K562 (cell line): ENCODE measurements around the gene FRMD4B.

Experiments
- CTCF ChIP-seq, 3 experiments: IDR thresholded peaks in 2 of 3; conservative IDR thresholded peaks in 1 of 3; 2 replicates each; pipeline ENCODE4 v1.5.1; 2011 to 2012; ENCODE audit warnings: low read length in 3 of 3, mild to moderate bottlenecking in 3 of 3, control low read depth in 2 of 3, improper control_type of control experiment in 1 of 3, inconsistent platforms in 1 of 3, low read depth in 1 of 3, mixed read lengths in 1 of 3, moderate library complexity in 1 of 3; ENCODE audit not compliant: insufficient read depth in 2 of 3
- EP300 ChIP-seq: IDR thresholded peaks from 2 replicates; pipeline ENCODE4 v1.6.1; 2012; ENCODE audit warnings: low read length, improper control_type of control experiment
- ETS2 ChIP-seq: IDR thresholded peaks from 2 replicates; pipeline ENCODE4 v1.6.1; 2016; ENCODE audit warnings: borderline replicate concordance, missing genetic modification characterization, mild to moderate bottlenecking, moderate library complexity, missing compliant biosample characterization; ENCODE audit not compliant: poor library complexity, severe bottlenecking
- POLR2AphosphoS2 ChIP-seq: IDR thresholded peaks from 2 replicates; pipeline ENCODE4 v1.6.1; 2012; ENCODE audit warnings: low read length, improper control_type of control experiment
- TRIM28 ChIP-seq: fragments of 450-650 bp; IDR thresholded peaks from 2 replicates; pipeline ENCODE4 v1.6.1; 2017
- YY1 ChIP-seq, 3 experiments: IDR thresholded peaks; 2 replicates each; pipeline ENCODE4 v1.6.1; 2011; ENCODE audit warnings: low read length in 2 of 3, mild to moderate bottlenecking in 2 of 3, moderate library complexity in 2 of 3, borderline replicate concordance in 1 of 3, control low read depth in 1 of 3, low read depth in 1 of 3; ENCODE audit not compliant: insufficient read depth in 3 of 3, insufficient replicate concordance in 2 of 3, control insufficient read depth in 1 of 3, insufficient read length in 1 of 3; ENCODE audit errors: extremely low read depth in 1 of 3
- TF ChIP-seq, protein P1 (sequence below): sonication (generic); formaldehyde crosslinking; IDR thresholded peaks from 2 replicates; pipeline ENCODE4 v1.8.0; 2022; ENCODE audit warnings: mild to moderate bottlenecking, low read depth, missing genetic modification reagents
- TF ChIP-seq, protein P2 (sequence below), 2 experiments: fragments of 450-650 bp; formaldehyde crosslinking in 1 of 2; IDR thresholded peaks; 2 replicates each; pipeline versions ENCODE4 v1.4.0 to v1.6.1; 2014 to 2020; ENCODE audit warnings: mild to moderate bottlenecking in 2 of 2, borderline replicate concordance in 1 of 2, low read depth in 1 of 2

GRCh38 chr3:69255928-69256327 is 130.0 kb downstream of the FRMD4B start:
- no peak for TF ChIP-seq YY1 (IDR thresholded peaks at IDR 0.05; ENCODE audit: borderline replicate concordance in 1 of 3, control insufficient read depth in 1 of 3, extremely low read depth in 1 of 3, insufficient read depth in 3 of 3, insufficient read length in 1 of 3, insufficient replicate concordance in 2 of 3, low read depth in 1 of 3, low read length in 2 of 3)
- TF ChIP-seq, protein P1, sequence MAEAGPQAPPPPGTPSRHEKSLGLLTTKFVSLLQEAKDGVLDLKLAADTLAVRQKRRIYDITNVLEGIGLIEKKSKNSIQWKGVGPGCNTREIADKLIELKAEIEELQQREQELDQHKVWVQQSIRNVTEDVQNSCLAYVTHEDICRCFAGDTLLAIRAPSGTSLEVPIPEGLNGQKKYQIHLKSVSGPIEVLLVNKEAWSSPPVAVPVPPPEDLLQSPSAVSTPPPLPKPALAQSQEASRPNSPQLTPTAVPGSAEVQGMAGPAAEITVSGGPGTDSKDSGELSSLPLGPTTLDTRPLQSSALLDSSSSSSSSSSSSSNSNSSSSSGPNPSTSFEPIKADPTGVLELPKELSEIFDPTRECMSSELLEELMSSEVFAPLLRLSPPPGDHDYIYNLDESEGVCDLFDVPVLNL (CRISPR knock-in tag), result no peak
- TF ChIP-seq CTCF (IDR thresholded peaks at IDR 0.05 in 2 of 3, conservative IDR thresholded peaks at IDR 0.05 in 1 of 3; ENCODE audit: insufficient read depth in 2 of 3, low read depth in 1 of 3, low read length in 3 of 3), result no peak
- TF ChIP-seq EP300, result no peak
- TF ChIP-seq POLR2AphosphoS2, result no peak
- no peak for TF ChIP-seq TRIM28
- TF ChIP-seq, protein P2, sequence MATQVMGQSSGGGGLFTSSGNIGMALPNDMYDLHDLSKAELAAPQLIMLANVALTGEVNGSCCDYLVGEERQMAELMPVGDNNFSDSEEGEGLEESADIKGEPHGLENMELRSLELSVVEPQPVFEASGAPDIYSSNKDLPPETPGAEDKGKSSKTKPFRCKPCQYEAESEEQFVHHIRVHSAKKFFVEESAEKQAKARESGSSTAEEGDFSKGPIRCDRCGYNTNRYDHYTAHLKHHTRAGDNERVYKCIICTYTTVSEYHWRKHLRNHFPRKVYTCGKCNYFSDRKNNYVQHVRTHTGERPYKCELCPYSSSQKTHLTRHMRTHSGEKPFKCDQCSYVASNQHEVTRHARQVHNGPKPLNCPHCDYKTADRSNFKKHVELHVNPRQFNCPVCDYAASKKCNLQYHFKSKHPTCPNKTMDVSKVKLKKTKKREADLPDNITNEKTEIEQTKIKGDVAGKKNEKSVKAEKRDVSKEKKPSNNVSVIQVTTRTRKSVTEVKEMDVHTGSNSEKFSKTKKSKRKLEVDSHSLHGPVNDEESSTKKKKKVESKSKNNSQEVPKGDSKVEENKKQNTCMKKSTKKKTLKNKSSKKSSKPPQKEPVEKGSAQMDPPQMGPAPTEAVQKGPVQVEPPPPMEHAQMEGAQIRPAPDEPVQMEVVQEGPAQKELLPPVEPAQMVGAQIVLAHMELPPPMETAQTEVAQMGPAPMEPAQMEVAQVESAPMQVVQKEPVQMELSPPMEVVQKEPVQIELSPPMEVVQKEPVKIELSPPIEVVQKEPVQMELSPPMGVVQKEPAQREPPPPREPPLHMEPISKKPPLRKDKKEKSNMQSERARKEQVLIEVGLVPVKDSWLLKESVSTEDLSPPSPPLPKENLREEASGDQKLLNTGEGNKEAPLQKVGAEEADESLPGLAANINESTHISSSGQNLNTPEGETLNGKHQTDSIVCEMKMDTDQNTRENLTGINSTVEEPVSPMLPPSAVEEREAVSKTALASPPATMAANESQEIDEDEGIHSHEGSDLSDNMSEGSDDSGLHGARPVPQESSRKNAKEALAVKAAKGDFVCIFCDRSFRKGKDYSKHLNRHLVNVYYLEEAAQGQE (IDR thresholded peaks at IDR 0.05; ENCODE audit: borderline replicate concordance), result no peak
- TF ChIP-seq, protein P2 (CRISPR knock-in tag; IDR thresholded peaks at IDR 0.05; ENCODE audit: low read depth), result no peak
- TF ChIP-seq ETS2 (tag), result no peak
